ENCODE measurements around the gene NUP54.
A peak's percentile ranks its signal among the peaks of the same experiment; 100 is the strongest.

NUP54 gene

GRCh38 chr4:76087007-76087769, 61.0 kb downstream of the NUP54 start:
- H3K27ac ChIP-seq = no peak overlapping the region

GRCh38 chr4:76084542-76084941, 63.7 kb downstream of the NUP54 start:
- Histone ChIP-seq H2AFZ (peak overlapping the region; percentile 11), H3K4me3 (ENCODE audit: low read depth, low read length) (no peak overlapping the region), H3K27ac (no peak overlapping the region), H3K4me1 (peaks cover 2% of the 10 kb centered on the region), H3K9ac (no peak overlapping the region), H3K9me3 (ENCODE audit: control insufficient read depth, low read length) (no peaks in the 10 kb centered on the region), H3K36me3 (ENCODE audit: control insufficient read depth, insufficient read depth, low read length) (no peaks in the 10 kb centered on the region), H3K27me3 (ENCODE audit: control insufficient read depth, insufficient read depth, low read length) (no peaks in the 10 kb centered on the region), H3K79me2 (no peaks in the 10 kb centered on the region), H3K4me2 (ENCODE audit: low read length) (no peak overlapping the region)
- no peak for TF ChIP-seq CTCF (IDR thresholded peaks at IDR 0.05)

More at GRCh38 chr4:76087007-76087769, 61.0 kb downstream of the NUP54 start:
- no peaks in the 10 kb centered on the region for H3K27me3 ChIP-seq (ENCODE audit: control insufficient read depth, insufficient read depth, low read length)
- peak; percentile 30 for TF ChIP-seq CTCF (IDR thresholded peaks at IDR 0.05)
- H3K4me2 ChIP-seq (ENCODE audit: low read length) = no peak overlapping the region
- H3K4me1 ChIP-seq = peaks cover 2% of the 10 kb centered on the region
- H3K36me3 ChIP-seq (ENCODE audit: control insufficient read depth, insufficient read depth, low read length) = no peaks in the 10 kb centered on the region
- no peaks in the 10 kb centered on the region for H3K79me2 ChIP-seq
- no peaks in the 10 kb centered on the region for H3K9me3 ChIP-seq (ENCODE audit: control insufficient read depth, low read length)
- H3K9ac ChIP-seq = no peak overlapping the region
- peak overlapping the region; percentile 59 for H2AFZ ChIP-seq
- H3K4me3 ChIP-seq (ENCODE audit: low read depth, low read length) = no peak overlapping the region

- Histone ChIP-seq H3K4me2 (ENCODE audit: low read length) (no peak overlapping the region), H3K27me3 (ENCODE audit: control insufficient read depth, insufficient read depth, low read length) (no peaks in the 10 kb centered on the region), H3K9ac (no peak overlapping the region), H3K4me1 (peaks cover 2% of the 10 kb centered on the region), H3K4me3 (ENCODE audit: low read depth, low read length) (no peak overlapping the region), H3K79me2 (no peaks in the 10 kb centered on the region), H3K9me3 (ENCODE audit: control insufficient read depth, low read length) (no peaks in the 10 kb centered on the region), H3K36me3 (ENCODE audit: control insufficient read depth, insufficient read depth, low read length) (no peaks in the 10 kb centered on the region), H3K27ac (no peak overlapping the region), H2AFZ (no peak overlapping the region)
- no peak for TF ChIP-seq CTCF (IDR thresholded peaks at IDR 0.05)
Measured at GRCh38 chr4:76083386-76083988, 64.7 kb downstream of the NUP54 start.

- no peak overlapping the region for H3K27ac ChIP-seq
- no peak overlapping the region for H3K4me3 ChIP-seq (ENCODE audit: low read depth, low read length)
- no peak for TF ChIP-seq CTCF (IDR thresholded peaks at IDR 0.05)
Measured at GRCh38 chr4:76078033-76078613, 70.1 kb downstream of the NUP54 start.

More at GRCh38 chr4:76078033-76078613, 70.1 kb downstream of the NUP54 start:
- no peak overlapping the region for H3K9ac ChIP-seq
- no peaks in the 10 kb centered on the region for H3K4me1 ChIP-seq
- H3K4me2 ChIP-seq (ENCODE audit: low read length) = no peak overlapping the region
- H3K36me3 ChIP-seq (ENCODE audit: control insufficient read depth, insufficient read depth, low read length) = no peaks in the 10 kb centered on the region
- no peaks in the 10 kb centered on the region for H3K27me3 ChIP-seq (ENCODE audit: control insufficient read depth, insufficient read depth, low read length)
- no peaks in the 10 kb centered on the region for H3K9me3 ChIP-seq (ENCODE audit: control insufficient read depth, low read length)
- H3K79me2 ChIP-seq = no peaks in the 10 kb centered on the region
- H2AFZ ChIP-seq = no peak overlapping the region
